Measurements from ENCODE around the gene MRGPRG. TPM values are rescaled to one million over a fixed set of nuclear protein-coding genes. Genes with fewer than 3 reads are reported as not detected.

Gene MRGPRG
- total and polyA plus RNA-seq, 2 of the 8 experiments (the other 6 are each of a cell fraction or from before 2014, with no cell fraction given): not detected

DNA sequence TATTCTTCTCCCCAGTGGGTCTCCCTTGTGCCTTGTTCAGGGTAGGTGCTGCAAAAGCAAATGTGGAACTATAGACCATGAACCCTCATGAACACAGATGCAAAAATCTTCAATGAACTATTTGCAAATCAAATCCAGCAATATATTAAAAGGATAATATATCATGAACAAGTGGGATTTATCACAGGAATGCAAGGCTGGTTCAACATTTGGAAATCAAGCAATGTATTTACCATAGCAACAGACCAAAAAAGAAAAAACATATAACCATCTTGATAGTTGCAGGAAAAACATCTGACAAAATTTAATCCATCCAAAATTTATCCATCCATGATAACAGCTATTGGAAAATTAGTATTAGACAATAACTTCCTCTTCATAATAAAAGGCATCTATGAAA is 42.1 kb downstream of the MRGPRG start (continued):
- TF ChIP-seq, protein P1, sequence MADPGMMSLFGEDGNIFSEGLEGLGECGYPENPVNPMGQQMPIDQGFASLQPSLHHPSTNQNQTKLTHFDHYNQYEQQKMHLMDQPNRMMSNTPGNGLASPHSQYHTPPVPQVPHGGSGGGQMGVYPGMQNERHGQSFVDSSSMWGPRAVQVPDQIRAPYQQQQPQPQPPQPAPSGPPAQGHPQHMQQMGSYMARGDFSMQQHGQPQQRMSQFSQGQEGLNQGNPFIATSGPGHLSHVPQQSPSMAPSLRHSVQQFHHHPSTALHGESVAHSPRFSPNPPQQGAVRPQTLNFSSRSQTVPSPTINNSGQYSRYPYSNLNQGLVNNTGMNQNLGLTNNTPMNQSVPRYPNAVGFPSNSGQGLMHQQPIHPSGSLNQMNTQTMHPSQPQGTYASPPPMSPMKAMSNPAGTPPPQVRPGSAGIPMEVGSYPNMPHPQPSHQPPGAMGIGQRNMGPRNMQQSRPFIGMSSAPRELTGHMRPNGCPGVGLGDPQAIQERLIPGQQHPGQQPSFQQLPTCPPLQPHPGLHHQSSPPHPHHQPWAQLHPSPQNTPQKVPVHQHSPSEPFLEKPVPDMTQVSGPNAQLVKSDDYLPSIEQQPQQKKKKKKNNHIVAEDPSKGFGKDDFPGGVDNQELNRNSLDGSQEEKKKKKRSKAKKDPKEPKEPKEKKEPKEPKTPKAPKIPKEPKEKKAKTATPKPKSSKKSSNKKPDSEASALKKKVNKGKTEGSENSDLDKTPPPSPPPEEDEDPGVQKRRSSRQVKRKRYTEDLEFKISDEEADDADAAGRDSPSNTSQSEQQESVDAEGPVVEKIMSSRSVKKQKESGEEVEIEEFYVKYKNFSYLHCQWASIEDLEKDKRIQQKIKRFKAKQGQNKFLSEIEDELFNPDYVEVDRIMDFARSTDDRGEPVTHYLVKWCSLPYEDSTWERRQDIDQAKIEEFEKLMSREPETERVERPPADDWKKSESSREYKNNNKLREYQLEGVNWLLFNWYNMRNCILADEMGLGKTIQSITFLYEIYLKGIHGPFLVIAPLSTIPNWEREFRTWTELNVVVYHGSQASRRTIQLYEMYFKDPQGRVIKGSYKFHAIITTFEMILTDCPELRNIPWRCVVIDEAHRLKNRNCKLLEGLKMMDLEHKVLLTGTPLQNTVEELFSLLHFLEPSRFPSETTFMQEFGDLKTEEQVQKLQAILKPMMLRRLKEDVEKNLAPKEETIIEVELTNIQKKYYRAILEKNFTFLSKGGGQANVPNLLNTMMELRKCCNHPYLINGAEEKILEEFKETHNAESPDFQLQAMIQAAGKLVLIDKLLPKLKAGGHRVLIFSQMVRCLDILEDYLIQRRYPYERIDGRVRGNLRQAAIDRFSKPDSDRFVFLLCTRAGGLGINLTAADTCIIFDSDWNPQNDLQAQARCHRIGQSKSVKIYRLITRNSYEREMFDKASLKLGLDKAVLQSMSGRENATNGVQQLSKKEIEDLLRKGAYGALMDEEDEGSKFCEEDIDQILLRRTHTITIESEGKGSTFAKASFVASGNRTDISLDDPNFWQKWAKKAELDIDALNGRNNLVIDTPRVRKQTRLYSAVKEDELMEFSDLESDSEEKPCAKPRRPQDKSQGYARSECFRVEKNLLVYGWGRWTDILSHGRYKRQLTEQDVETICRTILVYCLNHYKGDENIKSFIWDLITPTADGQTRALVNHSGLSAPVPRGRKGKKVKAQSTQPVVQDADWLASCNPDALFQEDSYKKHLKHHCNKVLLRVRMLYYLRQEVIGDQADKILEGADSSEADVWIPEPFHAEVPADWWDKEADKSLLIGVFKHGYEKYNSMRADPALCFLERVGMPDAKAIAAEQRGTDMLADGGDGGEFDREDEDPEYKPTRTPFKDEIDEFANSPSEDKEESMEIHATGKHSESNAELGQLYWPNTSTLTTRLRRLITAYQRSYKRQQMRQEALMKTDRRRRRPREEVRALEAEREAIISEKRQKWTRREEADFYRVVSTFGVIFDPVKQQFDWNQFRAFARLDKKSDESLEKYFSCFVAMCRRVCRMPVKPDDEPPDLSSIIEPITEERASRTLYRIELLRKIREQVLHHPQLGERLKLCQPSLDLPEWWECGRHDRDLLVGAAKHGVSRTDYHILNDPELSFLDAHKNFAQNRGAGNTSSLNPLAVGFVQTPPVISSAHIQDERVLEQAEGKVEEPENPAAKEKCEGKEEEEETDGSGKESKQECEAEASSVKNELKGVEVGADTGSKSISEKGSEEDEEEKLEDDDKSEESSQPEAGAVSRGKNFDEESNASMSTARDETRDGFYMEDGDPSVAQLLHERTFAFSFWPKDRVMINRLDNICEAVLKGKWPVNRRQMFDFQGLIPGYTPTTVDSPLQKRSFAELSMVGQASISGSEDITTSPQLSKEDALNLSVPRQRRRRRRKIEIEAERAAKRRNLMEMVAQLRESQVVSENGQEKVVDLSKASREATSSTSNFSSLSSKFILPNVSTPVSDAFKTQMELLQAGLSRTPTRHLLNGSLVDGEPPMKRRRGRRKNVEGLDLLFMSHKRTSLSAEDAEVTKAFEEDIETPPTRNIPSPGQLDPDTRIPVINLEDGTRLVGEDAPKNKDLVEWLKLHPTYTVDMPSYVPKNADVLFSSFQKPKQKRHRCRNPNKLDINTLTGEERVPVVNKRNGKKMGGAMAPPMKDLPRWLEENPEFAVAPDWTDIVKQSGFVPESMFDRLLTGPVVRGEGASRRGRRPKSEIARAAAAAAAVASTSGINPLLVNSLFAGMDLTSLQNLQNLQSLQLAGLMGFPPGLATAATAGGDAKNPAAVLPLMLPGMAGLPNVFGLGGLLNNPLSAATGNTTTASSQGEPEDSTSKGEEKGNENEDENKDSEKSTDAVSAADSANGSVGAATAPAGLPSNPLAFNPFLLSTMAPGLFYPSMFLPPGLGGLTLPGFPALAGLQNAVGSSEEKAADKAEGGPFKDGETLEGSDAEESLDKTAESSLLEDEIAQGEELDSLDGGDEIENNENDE (IDR thresholded peaks at IDR 0.05; ENCODE audit: insufficient replicate concordance, low read length): no peak
- no peak for TF ChIP-seq BACH1 (IDR thresholded peaks at IDR 0.05; ENCODE audit: low read length)
- no peak for TF ChIP-seq SRF (IDR thresholded peaks at IDR 0.05; ENCODE audit: low read depth, low read length)
